ENCODE data around the gene PLEKHG2. TPM values are rescaled to one million over a fixed set of nuclear protein-coding genes. Genes with fewer than 3 reads are reported as not detected.
"Not testable (repeated sequence)": the region's sequence is repeated elsewhere in the genome, so short reads cannot be mapped to it uniquely, and the experiment has no call there.

PLEKHG2 gene
- total RNA-seq, 1 experiment from 2014 or later: 19.6 TPM

DNA sequence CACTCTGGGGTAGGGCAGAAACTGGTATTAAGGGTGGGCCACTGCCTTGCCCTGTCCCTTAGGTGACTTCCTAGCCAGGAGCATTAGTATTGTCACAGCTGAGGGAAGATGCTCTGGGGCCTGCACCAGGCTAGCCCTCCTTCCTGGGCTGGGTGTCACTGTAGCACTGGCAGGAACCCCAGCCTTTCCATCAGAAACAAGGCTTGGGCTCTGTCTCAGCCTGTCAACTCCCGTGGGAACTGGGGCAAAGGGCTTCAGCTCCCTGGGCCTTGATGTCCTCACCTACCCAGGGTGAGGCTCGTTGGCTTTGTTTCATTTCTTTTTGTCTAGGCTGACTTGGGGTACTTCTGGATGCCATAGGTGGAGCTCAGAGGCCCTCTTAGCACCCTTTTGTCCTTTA, 39.5 kb upstream of the PLEKHG2 start:
- H3K36me3 Mint-ChIP-seq (ENCODE audit: insufficient read depth, unreplicated experiment): peaks cover 76% of the 10 kb centered on the region
- intact Hi-C loops (cut with micrococcal nuclease): no loop called here

DNA sequence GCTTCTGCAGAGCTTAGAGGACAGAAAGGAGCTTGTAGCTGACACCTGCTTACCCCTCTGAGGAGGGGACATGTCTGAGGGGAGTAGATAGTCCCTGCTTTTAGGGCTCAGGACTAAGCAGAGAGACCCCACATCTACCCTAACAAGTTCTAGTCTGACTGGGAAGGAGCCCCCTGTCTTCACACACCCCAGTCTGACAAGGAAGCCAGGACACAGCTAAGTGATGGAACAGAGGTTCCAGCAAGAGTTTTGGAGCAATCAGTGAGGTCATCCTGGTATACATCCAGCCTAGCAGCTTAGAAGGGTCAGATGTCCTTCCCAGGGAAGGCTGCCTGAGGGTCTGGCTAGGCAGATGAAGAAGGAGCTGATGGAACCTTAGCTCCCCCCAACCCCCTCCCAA, 36.5 kb upstream of the PLEKHG2 start:
- Mint-ChIP-seq H3K4me1 (ENCODE audit: insufficient read depth, unreplicated experiment) (peaks cover 1% of the 10 kb centered on the region), H3K4me3 (ENCODE audit: unreplicated experiment) (no peak overlapping the region), H3K36me3 (ENCODE audit: insufficient read depth, unreplicated experiment) (peaks cover 73% of the 10 kb centered on the region), H3K27me3 (ENCODE audit: insufficient read depth, unreplicated experiment) (no peaks in the 10 kb centered on the region), H3K9me3 (ENCODE audit: unreplicated experiment) (no peaks in the 10 kb centered on the region), H3K27ac (ENCODE audit: low read depth, unreplicated experiment) (no peak overlapping the region)
- TF ChIP-seq, protein P1, sequence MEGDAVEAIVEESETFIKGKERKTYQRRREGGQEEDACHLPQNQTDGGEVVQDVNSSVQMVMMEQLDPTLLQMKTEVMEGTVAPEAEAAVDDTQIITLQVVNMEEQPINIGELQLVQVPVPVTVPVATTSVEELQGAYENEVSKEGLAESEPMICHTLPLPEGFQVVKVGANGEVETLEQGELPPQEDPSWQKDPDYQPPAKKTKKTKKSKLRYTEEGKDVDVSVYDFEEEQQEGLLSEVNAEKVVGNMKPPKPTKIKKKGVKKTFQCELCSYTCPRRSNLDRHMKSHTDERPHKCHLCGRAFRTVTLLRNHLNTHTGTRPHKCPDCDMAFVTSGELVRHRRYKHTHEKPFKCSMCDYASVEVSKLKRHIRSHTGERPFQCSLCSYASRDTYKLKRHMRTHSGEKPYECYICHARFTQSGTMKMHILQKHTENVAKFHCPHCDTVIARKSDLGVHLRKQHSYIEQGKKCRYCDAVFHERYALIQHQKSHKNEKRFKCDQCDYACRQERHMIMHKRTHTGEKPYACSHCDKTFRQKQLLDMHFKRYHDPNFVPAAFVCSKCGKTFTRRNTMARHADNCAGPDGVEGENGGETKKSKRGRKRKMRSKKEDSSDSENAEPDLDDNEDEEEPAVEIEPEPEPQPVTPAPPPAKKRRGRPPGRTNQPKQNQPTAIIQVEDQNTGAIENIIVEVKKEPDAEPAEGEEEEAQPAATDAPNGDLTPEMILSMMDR (IDR thresholded peaks at IDR 0.05; ENCODE audit: unreplicated experiment): no peak
- ChIA-PET POLR2A (interaction anchor here (0.6 kb wide), 1 partner anchor 20 kb away, joined by 3 read pairs; no protein-coding TSS in a partner anchor), CTCF (interaction anchor here (1.1 kb wide), 1 partner anchor 12 kb away, joined by 3 read pairs; no protein-coding TSS in a partner anchor)
- no TSS peak for BruUV-seq (replicated peaks)
- intact Hi-C loops (cut with micrococcal nuclease): no loop called here
- no peak for DNase-seq (ENCODE audit: unreplicated experiment)

More for the DNA sequence above, 39.5 kb upstream of the PLEKHG2 start:
- H3K4me1 Mint-ChIP-seq (ENCODE audit: insufficient read depth, unreplicated experiment): no peaks in the 10 kb centered on the region
- ChIA-PET POLR2A (interaction anchor here (0.6 to 1.8 kb wide), 2 partner anchors 19 to 31 kb away, joined by 3 to 4 read pairs; partner anchors contain the start of genes MED29, PAF1 and SAMD4B), CTCF (no interaction called here)
- H3K27me3 Mint-ChIP-seq (ENCODE audit: insufficient read depth, unreplicated experiment): no peaks in the 10 kb centered on the region
- DNase-seq (ENCODE audit: unreplicated experiment): no peak
- no TSS peak for BruUV-seq (replicated peaks)
- TF ChIP-seq, protein P1 (IDR thresholded peaks at IDR 0.05; ENCODE audit: unreplicated experiment): no peak
- H3K4me3 Mint-ChIP-seq (ENCODE audit: unreplicated experiment): no peak overlapping the region
- no peak overlapping the region for H3K27ac Mint-ChIP-seq (ENCODE audit: low read depth, unreplicated experiment)
- no peaks in the 10 kb centered on the region for H3K9me3 Mint-ChIP-seq (ENCODE audit: unreplicated experiment)

DNA sequence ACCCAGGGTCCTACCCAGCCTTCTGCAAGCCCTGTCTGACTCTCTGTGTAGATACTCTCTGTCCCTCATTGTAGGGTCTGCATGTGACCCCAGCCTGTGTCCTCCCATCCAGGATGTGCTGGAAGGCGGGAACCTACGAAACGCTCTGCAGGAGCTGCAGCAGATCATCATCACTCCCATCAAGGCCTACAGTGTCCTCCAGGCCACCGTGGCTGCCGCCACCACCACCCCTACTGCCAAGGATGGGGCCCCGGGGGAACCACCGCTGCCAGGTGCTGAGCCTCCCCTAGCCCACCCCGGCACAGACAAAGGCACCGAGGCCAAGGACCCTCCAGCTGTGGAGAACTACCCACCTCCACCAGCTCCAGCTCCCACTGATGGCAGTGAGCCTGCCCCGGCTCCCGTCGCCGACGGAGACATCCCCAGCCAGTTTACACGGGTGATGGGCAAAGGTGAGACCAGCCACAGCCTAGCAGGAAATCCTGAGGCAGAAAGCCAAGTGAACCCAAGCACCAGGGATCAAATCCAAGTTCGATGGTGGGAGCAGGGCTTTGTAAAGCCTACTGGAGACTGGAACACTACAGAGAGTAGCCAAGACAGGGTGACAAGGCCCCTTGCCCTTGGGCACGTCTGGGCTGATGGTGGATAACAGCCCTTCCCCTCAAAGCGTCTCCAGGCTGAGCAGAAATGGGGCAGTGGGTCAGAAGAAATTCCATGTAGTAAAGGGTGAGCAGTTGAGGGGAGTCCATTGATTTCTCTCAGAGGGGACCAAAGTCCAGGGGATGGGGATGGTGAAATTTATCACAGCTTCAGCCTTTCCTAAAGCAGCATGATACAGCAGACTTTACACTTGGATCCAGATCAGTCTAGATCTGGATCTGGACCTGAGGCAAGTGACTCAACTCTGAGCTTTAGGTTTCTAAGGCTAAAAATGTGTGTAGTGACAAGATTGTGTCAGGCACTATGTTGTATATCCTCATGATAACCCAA, 34.8 kb upstream of the PLEKHG2 start:
- H3K27me3 Mint-ChIP-seq (ENCODE audit: insufficient read depth, unreplicated experiment): no peaks in the 10 kb centered on the region
- peaks cover 7% of the 10 kb centered on the region for H3K4me1 Mint-ChIP-seq (ENCODE audit: insufficient read depth, unreplicated experiment)
- H3K4me3 Mint-ChIP-seq (ENCODE audit: unreplicated experiment): no peak overlapping the region
- no peak for DNase-seq (ENCODE audit: unreplicated experiment)
- no peaks in the 10 kb centered on the region for H3K9me3 Mint-ChIP-seq (ENCODE audit: unreplicated experiment)
- intact Hi-C loops (cut with micrococcal nuclease): no loop called here
- POLR2A ChIA-PET: interaction anchor here (0.9 kb wide), 1 partner anchor 13 kb away, joined by 4 read pairs; the partner anchor contains the start of genes MED29 and PAF1
- TF ChIP-seq, protein P1 (IDR thresholded peaks at IDR 0.05; ENCODE audit: unreplicated experiment): no peak
- BruUV-seq (replicated peaks): no TSS peak
- no peak overlapping the region for H3K27ac Mint-ChIP-seq (ENCODE audit: low read depth, unreplicated experiment)
- CTCF ChIA-PET: interaction anchor here (1.0 kb wide), 1 partner anchor 97 kb away, joined by 3 read pairs; no protein-coding TSS in a partner anchor
- H3K36me3 Mint-ChIP-seq (ENCODE audit: insufficient read depth, unreplicated experiment): peaks cover 84% of the 10 kb centered on the region

DNA sequence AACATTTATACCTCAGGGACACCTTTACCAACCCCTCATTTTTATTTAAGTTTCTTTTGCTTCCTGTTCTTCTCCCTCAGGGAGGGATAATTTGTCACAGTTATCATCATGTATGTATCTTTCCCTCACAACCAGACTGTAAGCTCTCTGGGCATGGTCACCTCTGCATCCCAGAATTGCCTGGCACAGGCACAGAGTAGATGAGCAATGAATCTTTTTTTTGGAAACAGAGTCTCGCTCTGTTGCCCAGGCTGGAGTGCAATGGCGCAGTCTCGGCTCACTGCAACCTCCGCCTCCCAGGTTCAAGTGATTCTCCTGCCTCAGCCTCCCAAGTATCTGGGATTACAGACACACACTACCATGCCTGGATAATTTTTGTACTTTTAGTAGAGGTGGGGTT, 33.1 kb upstream of the PLEKHG2 start:
- H3K9me3 Mint-ChIP-seq (ENCODE audit: unreplicated experiment); intact Hi-C loops (cut with micrococcal nuclease); H3K4me3 Mint-ChIP-seq (ENCODE audit: unreplicated experiment); DNase-seq (ENCODE audit: unreplicated experiment); H3K27me3 Mint-ChIP-seq (ENCODE audit: insufficient read depth, unreplicated experiment); BruUV-seq (replicated peaks); H3K27ac Mint-ChIP-seq (ENCODE audit: low read depth, unreplicated experiment); H3K4me1 Mint-ChIP-seq (ENCODE audit: insufficient read depth, unreplicated experiment): not testable (repeated sequence)
- H3K36me3 Mint-ChIP-seq (ENCODE audit: insufficient read depth, unreplicated experiment): peaks cover 75% of the 10 kb centered on the region
- CTCF ChIA-PET: interaction anchor here (0.8 kb wide), 1 partner anchor 50 kb away, joined by 4 read pairs; no protein-coding TSS in a partner anchor
- POLR2A ChIA-PET: interaction anchor here (0.7 kb wide), 1 partner anchor 57 kb away, joined by 3 read pairs; the partner anchor contains the start of gene RPS16

All from MCF 10A (cell line).